Activated CD8-positive, alpha-beta T cell treated with anti-CD3 and anti-CD28 coated beads for 36 hours (primary cell): ENCODE results near the gene PKM. TPM values are rescaled to one million over a fixed set of nuclear protein-coding genes. Genes with fewer than 3 reads are reported as not detected.

Source experiments
- ATAC-seq: fragments of 200-7000 bp; cut with Tn5 transposase; one replicate; pipeline ENCODE4 v1.10.0; 2021; ENCODE audit warnings: mild to moderate bottlenecking, moderate library complexity
- CTCF ChIA-PET: fragments of 350-600 bp; sonication (Branson Sonifier 250); formaldehyde crosslinking; loops from one replicate; lab custom pipeline; 2021; ENCODE audit warnings: antibody characterized with exemption; lab: Charles Lee
- POLR2A ChIA-PET: fragments of 350-600 bp; sonication (Branson Sonifier 250); formaldehyde crosslinking; loops from one replicate; lab custom pipeline; 2021; ENCODE audit warnings: antibody characterized with exemption; lab: Charles Lee
- DNase-seq: peaks from one replicate; pipeline ENCODE4 v3.0.0-alpha.2; 2020
- H3K27ac Mint-ChIP-seq: one replicate; pipeline ENCODE4 v1.8.0; 2021; ENCODE audit warnings: mild to moderate bottlenecking, mixed read lengths
- H3K27me3 Mint-ChIP-seq: one replicate; pipeline ENCODE4 v1.8.0; 2021; ENCODE audit warnings: mixed read lengths
- H3K36me3 Mint-ChIP-seq: one replicate; pipeline ENCODE4 v1.8.0; 2021; ENCODE audit warnings: low read depth, mixed read lengths
- H3K4me1 Mint-ChIP-seq: one replicate; pipeline ENCODE4 v1.8.0; 2021; ENCODE audit warnings: low read depth, mixed read lengths
- H3K4me3 Mint-ChIP-seq: one replicate; pipeline ENCODE4 v1.8.0; 2021; ENCODE audit warnings: mild to moderate bottlenecking, moderate library complexity, mixed read lengths
- H3K9me3 Mint-ChIP-seq: one replicate; pipeline ENCODE4 v1.8.0; 2021; ENCODE audit warnings: mixed read lengths
- intact Hi-C: fragments of 100-400 bp; cut with micrococcal nuclease; formaldehyde crosslinking; loops from one replicate; pipeline ENCODE4 v1.10.0; 2022
- total RNA-seq, 2 experiments: library from RNA; stranded (reverse); gene quantifications; one replicate each; pipeline ENCODE4 v1.2.3, GENCODE V29; 2021
- TF ChIP-seq, protein P1 (sequence below): fragments of 200-600 bp; IDR thresholded peaks from one replicate; pipeline ENCODE4 v1.8.0; 2022; ENCODE audit warnings: antibody characterized with exemption, mild to moderate bottlenecking

PKM gene
- total RNA-seq, 2 experiments from 2014 or later, result 2,565 to 2,588 TPM

DNA sequence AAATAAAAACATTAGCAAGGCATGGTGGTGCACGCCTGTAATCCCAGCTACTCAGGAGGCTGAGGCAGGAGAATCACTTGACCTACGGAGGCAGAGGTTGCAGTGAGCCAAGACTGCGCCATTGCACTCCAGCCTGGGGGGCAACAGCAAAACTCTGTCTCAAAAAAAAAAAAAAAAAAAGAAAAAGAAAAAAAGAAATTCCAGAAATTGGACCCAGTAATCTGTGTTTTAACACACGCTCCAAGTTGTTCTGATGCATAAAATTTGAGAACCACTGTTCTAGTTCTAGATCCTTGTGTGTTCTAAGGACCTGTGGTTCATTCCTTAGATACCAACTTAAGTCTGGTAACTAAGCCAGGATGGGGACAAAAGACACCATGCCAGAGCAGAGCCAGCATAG lies 38.7 kb upstream of the PKM start:
- H3K9me3 Mint-ChIP-seq, result no peaks in the 10 kb centered on the region
- intact Hi-C loops, result no loop called here
- H3K4me1 Mint-ChIP-seq, result peaks cover 48% of the 10 kb centered on the region
- H3K27me3 Mint-ChIP-seq, result no peaks in the 10 kb centered on the region
- ATAC-seq (no peak), DNase-seq (no peak)
- no peak overlapping the region for H3K27ac Mint-ChIP-seq
- POLR2A ChIA-PET, result interaction anchor here (0.6 to 1.1 kb wide), 3 partner anchors 47 to 73 kb away, joined by 3 to 4 read pairs (median 3); no protein-coding TSS in a partner anchor
- TF ChIP-seq, protein P1, sequence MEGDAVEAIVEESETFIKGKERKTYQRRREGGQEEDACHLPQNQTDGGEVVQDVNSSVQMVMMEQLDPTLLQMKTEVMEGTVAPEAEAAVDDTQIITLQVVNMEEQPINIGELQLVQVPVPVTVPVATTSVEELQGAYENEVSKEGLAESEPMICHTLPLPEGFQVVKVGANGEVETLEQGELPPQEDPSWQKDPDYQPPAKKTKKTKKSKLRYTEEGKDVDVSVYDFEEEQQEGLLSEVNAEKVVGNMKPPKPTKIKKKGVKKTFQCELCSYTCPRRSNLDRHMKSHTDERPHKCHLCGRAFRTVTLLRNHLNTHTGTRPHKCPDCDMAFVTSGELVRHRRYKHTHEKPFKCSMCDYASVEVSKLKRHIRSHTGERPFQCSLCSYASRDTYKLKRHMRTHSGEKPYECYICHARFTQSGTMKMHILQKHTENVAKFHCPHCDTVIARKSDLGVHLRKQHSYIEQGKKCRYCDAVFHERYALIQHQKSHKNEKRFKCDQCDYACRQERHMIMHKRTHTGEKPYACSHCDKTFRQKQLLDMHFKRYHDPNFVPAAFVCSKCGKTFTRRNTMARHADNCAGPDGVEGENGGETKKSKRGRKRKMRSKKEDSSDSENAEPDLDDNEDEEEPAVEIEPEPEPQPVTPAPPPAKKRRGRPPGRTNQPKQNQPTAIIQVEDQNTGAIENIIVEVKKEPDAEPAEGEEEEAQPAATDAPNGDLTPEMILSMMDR, result no peak
- no peak overlapping the region for H3K4me3 Mint-ChIP-seq
- H3K36me3 Mint-ChIP-seq, result peaks cover 25% of the 10 kb centered on the region
- CTCF ChIA-PET, result interaction anchor here (3.2 kb wide), 1 partner anchor 43 kb away, joined by 9 read pairs; no protein-coding TSS in a partner anchor

DNA sequence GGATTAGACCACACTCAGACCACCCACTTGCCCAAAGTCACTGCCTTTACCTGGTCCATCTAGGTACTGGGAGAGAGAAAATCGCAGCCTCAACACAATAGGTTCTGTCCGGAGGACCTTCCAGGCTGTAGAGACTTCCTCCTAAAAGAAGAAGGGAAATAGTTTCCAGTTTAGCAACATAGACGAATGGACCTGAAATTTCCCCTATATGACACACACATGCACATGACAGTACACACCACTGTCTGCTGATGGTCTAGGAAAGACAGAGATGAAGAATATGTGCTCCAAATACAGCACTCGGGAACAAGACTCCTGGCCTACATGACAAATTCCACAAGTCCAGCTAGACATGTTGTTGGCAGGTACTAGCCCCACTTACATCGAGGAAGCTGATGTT lies 34.0 kb upstream of the PKM start:
- Mint-ChIP-seq H3K4me3 (no peak overlapping the region), H3K27me3 (no peaks in the 10 kb centered on the region), H3K9me3 (no peaks in the 10 kb centered on the region), H3K36me3 (peaks cover 62% of the 10 kb centered on the region), H3K27ac (peak overlapping the region; percentile 9), H3K4me1 (peaks cover 44% of the 10 kb centered on the region)
- intact Hi-C loops, result no loop called here
- ATAC-seq, result no peak
- ChIA-PET CTCF (interaction anchor here (1.2 to 3.2 kb wide), 4 partner anchors 8 to 65 kb away, joined by 3 to 17 read pairs (median 5); no protein-coding TSS in a partner anchor), POLR2A (interaction anchor here (0.7 to 2.2 kb wide), 6 partner anchors 14 to 111 kb away, joined by 3 to 20 read pairs (median 4); partner anchors contain the start of gene HEXA)
- no peak for DNase-seq
- TF ChIP-seq, protein P1, result no peak

DNA sequence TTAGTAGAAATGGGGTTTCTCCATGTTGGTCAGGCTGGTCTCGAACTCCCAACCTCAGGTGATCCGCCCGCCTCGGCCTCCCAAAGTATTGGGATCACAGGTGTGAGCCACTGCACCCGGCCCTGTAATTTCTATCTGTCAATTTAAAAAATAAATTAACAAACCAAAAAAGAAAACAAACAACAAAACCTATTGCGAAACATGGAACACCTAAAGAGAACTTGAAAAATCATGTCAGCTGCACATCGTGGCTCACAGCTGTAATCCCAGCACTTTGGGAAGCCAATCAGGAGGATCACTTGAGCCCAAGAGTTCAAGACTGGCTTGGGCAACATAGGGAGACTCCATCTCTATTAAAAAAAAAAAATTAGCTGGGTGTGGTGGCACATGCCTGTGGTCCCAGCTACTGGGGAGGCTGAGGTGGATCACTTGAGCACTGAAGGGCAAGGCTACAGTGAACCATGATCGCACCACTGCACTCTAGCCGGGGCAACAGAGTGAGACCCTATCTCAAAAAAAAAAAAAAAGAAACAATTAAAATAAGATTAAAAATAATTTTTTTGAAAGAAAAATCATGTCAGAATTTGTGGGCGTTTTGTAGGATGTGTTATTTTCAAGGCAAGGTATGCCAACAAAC lies 21.8 kb upstream of the PKM start:
- Mint-ChIP-seq H3K27ac (no peak overlapping the region), H3K4me1 (no peaks in the 10 kb centered on the region)
- ATAC-seq, result no peak

DNA sequence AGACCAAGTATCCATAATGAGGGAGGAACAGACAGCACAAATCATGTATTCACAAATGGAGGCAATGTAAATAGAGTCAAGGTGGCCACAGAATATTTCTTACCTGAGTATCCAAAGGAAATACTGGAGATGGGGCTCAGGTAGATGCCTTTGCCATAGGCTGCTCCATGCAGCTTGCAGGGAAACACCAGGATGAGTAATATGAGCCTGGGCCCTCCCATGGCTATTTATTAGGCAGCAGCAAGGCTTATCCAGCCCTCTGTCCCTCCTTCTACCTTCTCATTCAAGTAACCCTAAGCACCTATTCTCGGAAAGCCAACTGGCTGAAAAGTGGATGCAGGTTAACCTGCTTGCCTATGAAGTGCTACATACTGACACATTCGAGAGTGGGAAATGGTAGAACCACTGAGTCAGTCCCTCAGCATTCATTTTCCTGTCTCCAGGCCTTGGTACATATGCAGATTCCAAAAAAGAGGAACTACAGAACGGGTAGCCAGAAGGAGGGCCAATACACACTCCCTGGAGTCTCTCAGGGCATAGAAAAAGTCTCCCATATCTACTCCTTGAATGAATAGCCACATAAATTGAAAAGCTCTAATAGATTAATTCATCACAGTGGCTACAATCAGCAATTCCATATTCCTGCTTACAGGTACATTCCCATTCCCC lies 18.3 kb upstream of the PKM start:
- POLR2A ChIA-PET, result interaction anchor here (1.1 to 1.7 kb wide), 3 partner anchors 9 to 19 kb away, joined by 3 to 7 read pairs (median 4); partner anchors contain the start of gene PKM
- H3K27ac Mint-ChIP-seq, result no peak overlapping the region
- TF ChIP-seq, protein P1, result no peak
- no peak overlapping the region for H3K4me3 Mint-ChIP-seq
- CTCF ChIA-PET, result interaction anchor here (1.0 kb wide), 1 partner anchor 22 kb away, joined by 3 read pairs; no protein-coding TSS in a partner anchor
- no peaks in the 10 kb centered on the region for H3K9me3 Mint-ChIP-seq
- intact Hi-C loops, result no loop called here
- H3K36me3 Mint-ChIP-seq, result peaks cover 38% of the 10 kb centered on the region
- H3K4me1 Mint-ChIP-seq, result no peaks in the 10 kb centered on the region
- ATAC-seq (no peak), DNase-seq (no peak)
- H3K27me3 Mint-ChIP-seq, result no peaks in the 10 kb centered on the region

More for the DNA sequence above, 21.8 kb upstream of the PKM start:
- H3K4me3 Mint-ChIP-seq, result no peak overlapping the region
- DNase-seq, result no peak
- ChIA-PET CTCF (interaction anchor here (0.8 kb wide), 1 partner anchor 33 kb away, joined by 3 read pairs; no protein-coding TSS in a partner anchor), POLR2A (interaction anchor here (1.1 kb wide), 1 partner anchor 54 kb away, joined by 3 read pairs; no protein-coding TSS in a partner anchor)
- H3K36me3 Mint-ChIP-seq, result peaks cover 52% of the 10 kb centered on the region
- H3K9me3 Mint-ChIP-seq, result no peaks in the 10 kb centered on the region
- no peaks in the 10 kb centered on the region for H3K27me3 Mint-ChIP-seq
- intact Hi-C loops, result no loop called here
- TF ChIP-seq, protein P1, result no peak
